Heart left ventricle (tissue), 16 donors: ENCODE measurements around the gene TXNDC5. TPM values are rescaled to one million over a fixed set of nuclear protein-coding genes. Genes with fewer than 3 reads are reported as not detected.

Experiments
- ATAC-seq, 4 donors: fragments of 200-7000 bp; cut with Tn5 transposase; one replicate each; pipeline ENCODE4 v1.9.1; 2020 to 2022; ENCODE audit warnings: moderate library complexity in 4 of 4, mild to moderate bottlenecking in 3 of 4, moderate number of reproducible peaks in 1 of 4
- DNase-seq, 5 donors: peaks; one replicate each; pipeline ENCODE4 v3.0.0-alpha.2; 2020
- H3K27ac ChIP-seq, 12 donors: fragments of 200-600 bp; sonication (generic) in 4 of 12; one replicate each; pipeline versions ENCODE4 v1.5.0 to v1.8.0; 2016 to 2022; ENCODE audit warnings: mild to moderate bottlenecking in 2 of 12
- H3K27me3 ChIP-seq, 9 donors: fragments of 200-600 bp; sonication (generic) in 2 of 9; one replicate each; pipeline versions ENCODE4 v1.5.1 to v1.8.0; 2016 to 2022; ENCODE audit warnings: mild to moderate bottlenecking in 3 of 9
- H3K36me3 ChIP-seq, 9 donors: fragments of 200-600 bp; sonication (generic) in 2 of 9; one replicate each; pipeline versions ENCODE4 v1.5.0 to v1.8.0; 2018 to 2022; ENCODE audit warnings: mild to moderate bottlenecking in 2 of 9
- H3K4me1 ChIP-seq, 12 donors: fragments of 200-600 bp; sonication (generic) in 4 of 12; one replicate each; pipeline versions ENCODE4 v1.5.0 to v1.8.0; 2016 to 2022; ENCODE audit warnings: mild to moderate bottlenecking in 3 of 12
- H3K4me3 ChIP-seq, 12 donors: fragments of 200-600 bp; sonication (generic) in 4 of 12; one replicate each; pipeline versions ENCODE4 v1.5.0 to v1.8.0; 2017 to 2022; ENCODE audit warnings: mild to moderate bottlenecking in 9 of 12, moderate library complexity in 4 of 12
- H3K9me3 ChIP-seq, 12 donors: fragments of 200-600 bp; sonication (generic) in 4 of 12; one replicate each; pipeline versions ENCODE4 v1.5.0 to v1.8.0; 2016 to 2022; ENCODE audit warnings: mild to moderate bottlenecking in 1 of 12
- CTCF ChIP-seq, 12 donors: fragments of 200-600 bp; sonication (generic) in 4 of 12; IDR thresholded peaks; one replicate each; pipeline versions ENCODE4 v1.5.0 to v1.8.0; 2018 to 2022; ENCODE audit warnings: antibody characterized with exemption in 12 of 12, mild to moderate bottlenecking in 5 of 12
- POLR2A ChIP-seq, 2 donors: fragments of 450-650 bp; IDR thresholded peaks; one replicate each; pipeline ENCODE4 v1.6.1; 2017; ENCODE audit warnings: antibody characterized with exemption in 2 of 2, mild to moderate bottlenecking in 2 of 2, moderate library complexity in 2 of 2
- WGBS, 4 donors: extraction: QIAGEN DNeasy Blood & Tissue Kit in 2 of 4; methylation state at CpG; one replicate each; pipeline versions ENCODE4 v1.1.5 to v1.1.7; 2013 to 2018; 5-methylcytosine and 5-hydroxymethylcytosine counted together
- intact Hi-C, 10 donors: fragments of 100-400 bp; cut with DNase I; formaldehyde crosslinking; loops; one replicate each; pipeline versions ENCODE4 v1.11.1 to v1.14.2; 2022
- polyA plus RNA-seq, 2 donors: library from polyadenylated mRNA; stranded (reverse); fragments of 200-250 nt; gene quantifications; one replicate each; pipeline ENCODE4 v1.2.3, GENCODE V29; 2013
- total RNA-seq, 9 donors: library from RNA; depleted of rRNA in 2 of 9; stranded (reverse); fragments of >200 nt in 2 of 9; fragmentation: NEBNext Ultra II Directional in 3 of 9; extraction: Animal tissue kit (Norgen Biotek cat#: 25700) in 3 of 9; gene quantifications; one replicate each; pipeline versions ENCODE4 v1.1.0 to v1.2.4, GENCODE V29; 2016 to 2023
- donor health status: ischemic (EF 13 %, LVEDD 7.1; RV severe dilation, severe dysfunction).
- donor health status: healthy with polysubstance abuse.
- donor health status: DM: no; HTN: yes; CAD: no.
- donor health status: DM: no; HTN: no; CAD: no.
- donor health status: ischemic (EF 25% LVEDD 6.9; RV normal size, moderate dysfunction).
- donor health status: ischemic (EF 25% LVEDD 5.7; RV mildly dilated, moderate dysfunction).
- donor health status: healthy.
- donor health status: DM: yes; HTN: yes; CAD: no.
- donor health status: ischemic (EF 35%, LVEDD 5.7; RV mildly dilated, moderate dysfunction).
- donor health status: nonischemic (EF 11% LVEDD 7.7; RV severe dilation, severe dysfunction).
- donor health status: DM: yes; HTN: yes; CAD: no.
- donor health status: PGD.
- donor health status: ischemic (EF 29% LVEDD 5.4; RV normal size, mild dysfunction).
- donor health status: nonischemic (EF 23%, LVEDD 6.1; RV moderate dilation, normal function).

The TXNDC5 gene
- total and polyA plus RNA-seq, 11 donors: 20.3 to 112 (median 43.6) TPM

- DNase-seq (no peak), ATAC-seq (peak; percentile 47 to 74 (median 60))
- Histone ChIP-seq H3K27ac (peak overlapping the region in 1 of 12 donors; percentile 2), H3K4me1 (peaks cover 0 to 47% (median 22%) of the 10 kb centered on the region in 12 donors), H3K27me3 (no peaks in the 10 kb centered on the region), H3K9me3 (no peaks in the 10 kb centered on the region), H3K36me3 (peaks cover 0 to 50% (median 48%) of the 10 kb centered on the region in 9 donors), H3K4me3 (no peak overlapping the region)
- no peak for TF ChIP-seq CTCF (IDR thresholded peaks at IDR 0.05)
- no peak for TF ChIP-seq POLR2A (IDR thresholded peaks at IDR 0.05)
- WGBS, 4 donors: 61 to 71% (median 68%) methylated on average over 5 of the region's 5 CpGs
- intact Hi-C loops: loop anchor here in 5 of 10 donors (5.0 to 10.0 kb wide), 5 partner anchors 88 to 177 kb away; partner anchors contain the start of genes BLOC1S5 (in 2 of the 5) and BMP6 (in 1 of the 5)
Observed at GRCh38 chr6:7904654-7905319, 5.8 kb downstream of the TXNDC5 start.

- intact Hi-C loops: loop anchor here in 3 of 10 donors (10.0 kb wide), 2 partner anchors 91 to 161 kb away; partner anchors contain the start of gene BLOC1S5 (in 2 of the 3)
- no peaks in the 10 kb centered on the region for H3K9me3 ChIP-seq
- no peaks in the 10 kb centered on the region for H3K27me3 ChIP-seq
- peak in 2 of 4 donors; percentile 56 to 62 for ATAC-seq
- no peak for TF ChIP-seq POLR2A (IDR thresholded peaks at IDR 0.05)
- no peak for TF ChIP-seq CTCF (IDR thresholded peaks at IDR 0.05)
- H3K4me1 ChIP-seq: peaks cover 0 to 37% (median 13%) of the 10 kb centered on the region in 12 donors
- no peak overlapping the region for H3K4me3 ChIP-seq
- H3K36me3 ChIP-seq: peaks cover 0 to 61% (median 58%) of the 10 kb centered on the region in 9 donors
- 64 to 75% (median 72%) methylated on average over 3 of the region's 3 CpGs for WGBS, 4 donors
- no peak for DNase-seq
- no peak overlapping the region for H3K27ac ChIP-seq
Observed at GRCh38 chr6:7903673-7904072, 6.9 kb downstream of the TXNDC5 start.

GRCh38 chr6:7902867-7903266, 7.7 kb downstream of the TXNDC5 start:
- no peak for ATAC-seq
- H3K27me3 ChIP-seq: no peaks in the 10 kb centered on the region
- WGBS, 4 donors: 91 to 100% (median 95%) methylated on average over 1 of the region's 1 CpG
- DNase-seq: no peak
- TF ChIP-seq CTCF (IDR thresholded peaks at IDR 0.05): no peak
- TF ChIP-seq POLR2A (IDR thresholded peaks at IDR 0.05): no peak
- intact Hi-C loops: loop anchor here in 3 of 10 donors (10.0 kb wide), 2 partner anchors 92 to 162 kb away; partner anchors contain the start of gene BLOC1S5 (in 2 of the 3)
- H3K27ac ChIP-seq: no peak overlapping the region
- no peaks in the 10 kb centered on the region for H3K9me3 ChIP-seq
- H3K4me1 ChIP-seq: peaks cover 0 to 32% (median 13%) of the 10 kb centered on the region in 12 donors
- H3K4me3 ChIP-seq: no peak overlapping the region
- H3K36me3 ChIP-seq: peaks cover 0 to 69% (median 66%) of the 10 kb centered on the region in 9 donors

- Histone ChIP-seq H3K4me3 (no peak overlapping the region), H3K27me3 (no peaks in the 10 kb centered on the region), H3K9me3 (no peaks in the 10 kb centered on the region), H3K36me3 (peaks cover 0 to 75% (median 73%) of the 10 kb centered on the region in 9 donors), H3K27ac (no peak overlapping the region), H3K4me1 (peaks cover 0 to 27% (median 13%) of the 10 kb centered on the region in 12 donors)
- 83 to 94% (median 87%) methylated on average over 8 of the region's 8 CpGs for WGBS, 4 donors
- no peak for TF ChIP-seq POLR2A (IDR thresholded peaks at IDR 0.05)
- no peak for TF ChIP-seq CTCF (IDR thresholded peaks at IDR 0.05)
- DNase-seq: no peak
- intact Hi-C loops: loop anchor here in 3 of 10 donors (10.0 kb wide), 2 partner anchors 93 to 163 kb away; partner anchors contain the start of gene BLOC1S5 (in 2 of the 3)
- ATAC-seq: no peak
Observed at GRCh38 chr6:7902221-7902620, 8.4 kb downstream of the TXNDC5 start.
